ENCODE measurements around the gene METTL8. TPM values are rescaled to one million over a fixed set of nuclear protein-coding genes. Genes with fewer than 3 reads are reported as not detected.
A peak's percentile ranks its signal among the peaks of the same experiment; 100 is the strongest.
"Not testable (repeated sequence)": the region's sequence is repeated elsewhere in the genome, so short reads cannot be mapped to it uniquely, and the experiment has no call there.

The METTL8 gene
- polyA plus RNA-seq, 6 donors from 2014 or later, result 25.9 to 70.3 (median 54.4) TPM

DNA sequence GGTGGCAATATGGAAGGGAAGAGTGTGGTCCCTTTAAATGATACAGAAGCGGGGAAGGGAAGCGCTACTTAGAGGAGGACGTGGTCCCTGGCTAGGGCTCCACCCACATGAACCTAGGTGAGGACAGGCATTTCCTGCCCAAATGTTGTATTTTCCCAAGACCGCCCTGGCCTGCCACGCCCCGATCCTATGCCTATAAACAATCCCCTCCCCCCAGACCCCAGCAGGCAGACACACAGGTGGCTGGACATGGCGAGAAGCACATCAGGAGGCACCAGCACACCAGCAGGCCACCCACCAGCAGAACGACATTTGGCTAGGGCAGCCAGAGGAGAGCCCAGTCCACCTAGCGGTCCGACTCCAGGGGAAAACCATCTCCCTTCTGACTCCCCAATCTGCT lies 47.2 kb downstream of the METTL8 start:
- Mint-ChIP-seq H3K36me3 (peaks cover 0 to 11% of the 10 kb centered on the region in 2 donors), H3K4me3 (peak overlapping the region in 5 of 8 donors; percentile 0 to 56 (median 44)), H3K27ac (peak overlapping the region in 5 of 6 donors; percentile 25 to 80 (median 64)), H3K4me1 (peaks cover 41 to 64% (median 47%) of the 10 kb centered on the region in 3 donors), H3K27me3 (no peaks in the 10 kb centered on the region), H3K9me3 (peaks cover 0 to 6% (median 0%) of the 10 kb centered on the region in 7 donors)
- DNase-seq, result no peak
- no peak for ATAC-seq (ENCODE audit: low read depth in 2 of 2)

- peaks cover 0 to 20% (median 14%) of the 10 kb centered on the region in 7 donors for H3K9me3 Mint-ChIP-seq
- peaks cover 10 to 19% of the 10 kb centered on the region in 2 donors for H3K36me3 Mint-ChIP-seq
- H3K27ac Mint-ChIP-seq, result peak overlapping the region in 1 of 6 donors; percentile 33
- DNase-seq (no peak), ATAC-seq (ENCODE audit: low read depth in 2 of 2) (no peak)
- no peak overlapping the region for H3K4me3 Mint-ChIP-seq
- no peaks in the 10 kb centered on the region for H3K27me3 Mint-ChIP-seq
- H3K4me1 Mint-ChIP-seq, result peaks cover 38 to 65% (median 42%) of the 10 kb centered on the region in 3 donors
Measured at GRCh38 chr2:171383134-171383533, 50.7 kb downstream of the METTL8 start.

GRCh38 chr2:171382175-171382574 lies 51.6 kb downstream of the METTL8 start:
- not testable (repeated sequence) for DNase-seq; H3K4me3 Mint-ChIP-seq; ATAC-seq (ENCODE audit: low read depth in 2 of 2); H3K27me3 Mint-ChIP-seq; H3K27ac Mint-ChIP-seq
- Mint-ChIP-seq H3K9me3 (peaks cover 0 to 29% (median 20%) of the 10 kb centered on the region in 7 donors), H3K36me3 (peaks cover 18 to 23% of the 10 kb centered on the region in 2 donors), H3K4me1 (peaks cover 37 to 58% (median 45%) of the 10 kb centered on the region in 3 donors)

GRCh38 chr2:171377852-171378251 lies 55.9 kb downstream of the METTL8 start:
- H3K4me3 Mint-ChIP-seq; ATAC-seq (ENCODE audit: low read depth in 2 of 2); H3K27me3 Mint-ChIP-seq; DNase-seq: not testable (repeated sequence)
- peak overlapping the region in 1 of 6 donors; percentile 51 for H3K27ac Mint-ChIP-seq
- peaks cover 21 to 31% (median 22%) of the 10 kb centered on the region in 3 donors for H3K4me1 Mint-ChIP-seq
- peaks cover 26 to 27% of the 10 kb centered on the region in 2 donors for H3K36me3 Mint-ChIP-seq
- H3K9me3 Mint-ChIP-seq, result peaks cover 0 to 40% (median 32%) of the 10 kb centered on the region in 7 donors

GRCh38 chr2:171367692-171368091 lies 66.1 kb downstream of the METTL8 start:
- no peaks in the 10 kb centered on the region for H3K4me1 Mint-ChIP-seq

GRCh38 chr2:171365778-171366177 lies 68.0 kb downstream of the METTL8 start:
- ATAC-seq (ENCODE audit: low read depth in 2 of 2) (no peak), DNase-seq (no peak)
- Mint-ChIP-seq H3K9me3 (peaks cover 5 to 30% (median 17%) of the 10 kb centered on the region in 7 donors), H3K27ac (no peak overlapping the region), H3K36me3 (peaks cover 23 to 24% of the 10 kb centered on the region in 2 donors), H3K4me1 (peaks cover 5 to 7% (median 6%) of the 10 kb centered on the region in 3 donors), H3K4me3 (peak overlapping the region in 1 of 8 donors; percentile 20), H3K27me3 (no peaks in the 10 kb centered on the region)

More at GRCh38 chr2:171367692-171368091, 66.1 kb downstream of the METTL8 start:
- Mint-ChIP-seq H3K4me3 (no peak overlapping the region), H3K27me3 (no peaks in the 10 kb centered on the region), H3K9me3 (peaks cover 5 to 30% (median 17%) of the 10 kb centered on the region in 7 donors), H3K27ac (no peak overlapping the region), H3K36me3 (peaks cover 23 to 24% of the 10 kb centered on the region in 2 donors)
- ATAC-seq (ENCODE audit: low read depth in 2 of 2), result no peak
- no peak for DNase-seq

GRCh38 chr2:171365232-171365631 lies 68.6 kb downstream of the METTL8 start:
- H3K27ac Mint-ChIP-seq, result no peak overlapping the region

DNA sequence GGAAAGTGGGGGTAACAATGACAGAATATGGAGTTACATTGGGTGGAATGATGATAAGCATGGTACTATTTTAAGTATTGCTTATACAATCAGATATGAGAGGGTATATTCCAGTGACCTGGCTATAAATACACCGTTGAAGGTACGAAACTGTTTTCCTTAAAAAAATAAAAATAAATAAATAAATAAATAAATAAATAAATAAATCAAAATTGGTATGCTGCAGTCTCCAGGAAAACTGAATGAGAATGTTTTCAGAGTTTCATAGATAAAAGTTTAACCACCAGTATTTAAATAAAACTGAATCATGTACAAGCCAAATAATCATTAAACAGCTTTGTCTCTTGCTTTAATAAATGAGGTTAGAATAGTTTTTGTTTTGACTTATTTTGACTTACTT lies 71.4 kb downstream of the METTL8 start:
- no peak for DNase-seq
- Mint-ChIP-seq H3K9me3 (peaks cover 5 to 25% (median 17%) of the 10 kb centered on the region in 7 donors), H3K4me3 (no peak overlapping the region), H3K36me3 (peaks cover 35 to 36% of the 10 kb centered on the region in 2 donors), H3K27ac (no peak overlapping the region), H3K4me1 (peaks cover 5 to 7% (median 6%) of the 10 kb centered on the region in 3 donors), H3K27me3 (no peaks in the 10 kb centered on the region)
- ATAC-seq (ENCODE audit: low read depth in 2 of 2), result no peak

More at GRCh38 chr2:171365232-171365631, 68.6 kb downstream of the METTL8 start:
- peaks cover 5 to 30% (median 17%) of the 10 kb centered on the region in 7 donors for H3K9me3 Mint-ChIP-seq
- no peak overlapping the region for H3K4me3 Mint-ChIP-seq
- H3K27me3 Mint-ChIP-seq, result no peaks in the 10 kb centered on the region
- DNase-seq (no peak), ATAC-seq (ENCODE audit: low read depth in 2 of 2) (no peak)
- H3K36me3 Mint-ChIP-seq, result peaks cover 23 to 24% of the 10 kb centered on the region in 2 donors
- peaks cover 5 to 7% (median 6%) of the 10 kb centered on the region in 3 donors for H3K4me1 Mint-ChIP-seq

DNA sequence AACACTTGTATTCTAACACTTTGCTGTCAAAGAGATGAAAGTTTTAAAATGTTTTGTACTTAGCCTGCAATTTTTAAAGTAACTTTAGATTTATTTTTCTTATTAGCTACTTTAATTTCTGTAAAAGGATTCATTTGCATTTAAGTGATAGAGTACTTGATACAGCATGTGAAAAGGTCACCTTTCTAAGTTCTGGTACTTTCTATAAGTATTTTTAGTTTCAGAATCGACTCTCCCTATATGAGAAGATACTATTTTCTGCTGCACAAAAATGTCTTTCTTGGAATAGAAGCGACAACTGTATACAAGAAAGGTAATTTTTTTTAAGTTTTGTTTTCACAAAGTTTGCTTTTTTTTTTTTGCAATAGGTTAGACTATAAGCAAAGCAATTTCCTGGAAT lies 72.9 kb downstream of the METTL8 start:
- ATAC-seq (ENCODE audit: low read depth in 2 of 2), result no peak
- Mint-ChIP-seq H3K27ac (no peak overlapping the region), H3K27me3 (no peaks in the 10 kb centered on the region), H3K4me3 (no peak overlapping the region), H3K9me3 (peaks cover 3 to 10% (median 5%) of the 10 kb centered on the region in 7 donors), H3K4me1 (peaks cover 5 to 7% (median 6%) of the 10 kb centered on the region in 3 donors), H3K36me3 (peaks cover 20 to 23% of the 10 kb centered on the region in 2 donors)
- no peak for DNase-seq

DNA sequence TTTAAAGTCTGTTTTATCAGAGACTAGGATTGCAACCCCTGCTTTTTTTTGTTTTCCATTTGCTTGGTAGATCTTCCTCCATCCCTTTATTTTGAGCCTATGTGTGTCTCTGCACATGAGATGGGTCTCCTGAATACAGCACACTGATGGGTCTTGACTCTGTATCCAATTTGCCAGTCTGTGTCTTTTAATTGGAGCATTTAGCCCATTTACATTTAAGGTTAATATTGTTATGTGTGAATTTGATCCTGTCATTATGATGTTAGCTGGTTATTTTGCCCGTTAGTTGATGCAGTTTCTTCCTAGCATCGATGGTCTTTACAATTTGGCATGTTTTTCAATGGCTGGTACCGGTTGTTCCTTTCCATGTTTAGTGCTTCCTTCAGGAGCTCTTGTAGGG lies 80.0 kb downstream of the METTL8 start:
- H3K27ac Mint-ChIP-seq; H3K36me3 Mint-ChIP-seq; DNase-seq; H3K27me3 Mint-ChIP-seq; ATAC-seq (ENCODE audit: low read depth in 2 of 2); H3K4me3 Mint-ChIP-seq; H3K4me1 Mint-ChIP-seq: not testable (repeated sequence)
- H3K9me3 Mint-ChIP-seq, result peaks cover 0 to 27% (median 5%) of the 10 kb centered on the region in 7 donors

GRCh38 chr2:171348056-171348455 lies 85.7 kb downstream of the METTL8 start:
- DNase-seq, result no peak
- Mint-ChIP-seq H3K27ac (peak overlapping the region in 2 of 6 donors; percentile 23 to 71), H3K4me3 (no peak overlapping the region)

GRCh38 chr2:171347591-171348032 lies 86.2 kb downstream of the METTL8 start:
- peaks cover 0 to 17% (median 5%) of the 10 kb centered on the region in 7 donors for H3K9me3 Mint-ChIP-seq
- H3K27me3 Mint-ChIP-seq, result no peaks in the 10 kb centered on the region
- ATAC-seq (ENCODE audit: low read depth in 2 of 2) (no peak), DNase-seq (no peak)
- H3K27ac Mint-ChIP-seq, result peak overlapping the region in 3 of 6 donors; percentile 71 to 86 (median 73)
- H3K4me3 Mint-ChIP-seq, result no peak overlapping the region
- H3K4me1 Mint-ChIP-seq, result peaks cover 23 to 35% (median 29%) of the 10 kb centered on the region in 3 donors
- no peaks in the 10 kb centered on the region for H3K36me3 Mint-ChIP-seq

More at GRCh38 chr2:171348056-171348455, 85.7 kb downstream of the METTL8 start:
- no peak for ATAC-seq (ENCODE audit: low read depth in 2 of 2)
- H3K9me3 Mint-ChIP-seq, result peaks cover 0 to 19% (median 5%) of the 10 kb centered on the region in 7 donors
- H3K27me3 Mint-ChIP-seq, result no peaks in the 10 kb centered on the region
- no peaks in the 10 kb centered on the region for H3K36me3 Mint-ChIP-seq
- H3K4me1 Mint-ChIP-seq, result peaks cover 23 to 36% (median 26%) of the 10 kb centered on the region in 3 donors

DNA sequence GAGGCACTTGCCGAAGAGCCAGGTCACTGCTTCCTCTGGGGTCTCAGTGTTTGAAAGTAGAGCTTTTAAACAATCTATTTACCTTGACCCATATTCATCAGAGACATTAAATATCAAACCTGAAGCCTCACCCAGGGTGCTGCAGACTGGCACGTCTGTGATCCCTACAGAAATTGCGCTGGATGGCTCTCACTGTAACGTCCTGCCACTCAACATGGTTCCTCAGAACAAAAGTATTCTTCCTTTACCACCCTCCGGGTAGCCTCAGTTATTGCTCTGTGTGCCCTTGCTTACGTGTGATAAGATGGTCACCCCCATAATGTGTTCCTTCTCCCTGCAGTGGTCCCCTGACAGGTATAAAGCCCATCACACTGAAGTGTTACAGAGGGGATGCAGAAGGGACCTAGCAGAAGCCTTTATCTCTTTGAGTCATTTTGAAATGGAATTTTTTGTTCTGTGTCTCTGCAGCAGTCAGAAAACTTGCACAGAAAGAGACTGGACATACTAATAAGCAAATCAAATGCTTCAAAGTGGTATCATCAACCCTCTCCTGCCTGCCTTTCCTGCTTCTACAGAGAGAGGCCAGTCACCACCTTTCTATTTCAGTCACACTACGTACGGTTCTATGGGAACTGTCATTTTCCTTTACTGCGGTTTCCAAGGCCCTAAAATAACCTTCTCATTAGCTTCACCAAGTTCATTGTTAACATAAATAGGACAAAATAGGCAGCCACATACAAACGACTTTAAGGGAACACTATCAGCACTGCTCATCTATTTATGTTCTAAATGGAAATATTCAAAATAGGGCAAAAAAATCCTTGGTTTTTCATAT lies 86.8 kb downstream of the METTL8 start:
- Mint-ChIP-seq H3K4me1 (peaks cover 26 to 42% (median 36%) of the 10 kb centered on the region in 3 donors), H3K27ac (peak overlapping the region in 5 of 6 donors; percentile 36 to 86 (median 71)), H3K27me3 (no peaks in the 10 kb centered on the region), H3K9me3 (peaks cover 0 to 14% (median 3%) of the 10 kb centered on the region in 7 donors), H3K4me3 (peak overlapping the region in 2 of 8 donors; percentile 40 to 73), H3K36me3 (no peaks in the 10 kb centered on the region)
- DNase-seq, result no peak
- ATAC-seq (ENCODE audit: low read depth in 2 of 2), result no peak

All from naive B cell (primary cell).